CD4-positive, alpha-beta T cell treated with Interleukin-1 beta for 1 hour (primary cell): ENCODE results near the gene FSTL4.
A peak's percentile ranks its signal among the peaks of the same experiment; 100 is the strongest.

Experiments used
- DNase-seq, 2 donors: peaks; one replicate each; pipeline ENCODE4 v3.0.0-alpha.2; 2020 to 2022

FSTL4 gene

DNA sequence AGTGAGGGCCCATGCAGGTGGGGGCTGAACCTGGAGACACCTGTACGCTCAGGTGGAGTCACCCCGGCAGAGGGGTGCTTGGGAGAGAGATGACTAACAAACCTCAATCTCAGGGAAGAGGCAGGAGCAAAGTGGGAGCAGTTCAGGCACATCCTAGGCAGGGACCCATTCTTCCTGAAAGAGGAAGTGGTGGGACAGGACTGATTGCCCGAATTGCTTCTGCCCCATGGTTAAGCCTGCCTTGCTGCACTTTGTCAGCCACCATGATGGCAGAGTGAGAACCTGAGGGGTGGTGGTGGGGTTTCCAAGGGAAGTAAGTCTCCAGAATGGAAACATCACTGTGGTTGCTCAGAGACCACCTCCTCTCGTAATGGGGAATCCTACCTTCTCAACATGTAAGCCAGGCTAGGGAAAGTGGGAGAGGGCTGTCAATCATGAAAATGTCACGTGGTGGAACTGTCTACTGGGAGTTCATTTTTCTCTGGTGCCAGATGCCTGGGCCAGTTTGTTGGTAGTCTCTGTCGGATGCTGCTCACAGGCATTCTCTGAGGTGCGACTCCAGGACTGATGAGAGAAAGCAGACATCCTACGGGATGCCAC is 410.2 kb downstream of the FSTL4 start:
- DNase-seq, result no peak

DNA sequence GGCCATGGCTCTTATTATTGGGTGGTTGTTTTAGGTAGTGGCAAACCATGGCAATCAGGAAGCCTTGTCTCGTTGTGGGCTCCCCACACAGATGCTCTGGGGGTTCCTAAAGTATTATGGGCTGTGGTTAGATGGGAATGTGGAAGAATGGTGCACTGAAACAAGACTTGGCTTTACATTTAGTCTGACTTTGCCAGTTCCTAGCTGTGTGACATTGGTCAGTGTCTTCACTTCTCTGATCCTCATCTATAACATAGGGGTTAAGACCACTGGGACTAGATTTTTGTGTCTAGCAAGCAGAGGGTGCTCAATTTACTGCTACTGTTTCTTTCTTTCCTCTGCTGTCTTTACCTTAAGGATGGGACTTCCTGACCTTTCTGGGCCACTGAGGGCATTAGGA is 411.0 kb downstream of the FSTL4 start:
- DNase-seq, result no peak

GRCh38 chr5:133200256-133200655 is 412.1 kb downstream of the FSTL4 start:
- DNase-seq, result no peak

- no peak for DNase-seq
Measured at GRCh38 chr5:133199417-133200178, 412.7 kb downstream of the FSTL4 start.

DNA sequence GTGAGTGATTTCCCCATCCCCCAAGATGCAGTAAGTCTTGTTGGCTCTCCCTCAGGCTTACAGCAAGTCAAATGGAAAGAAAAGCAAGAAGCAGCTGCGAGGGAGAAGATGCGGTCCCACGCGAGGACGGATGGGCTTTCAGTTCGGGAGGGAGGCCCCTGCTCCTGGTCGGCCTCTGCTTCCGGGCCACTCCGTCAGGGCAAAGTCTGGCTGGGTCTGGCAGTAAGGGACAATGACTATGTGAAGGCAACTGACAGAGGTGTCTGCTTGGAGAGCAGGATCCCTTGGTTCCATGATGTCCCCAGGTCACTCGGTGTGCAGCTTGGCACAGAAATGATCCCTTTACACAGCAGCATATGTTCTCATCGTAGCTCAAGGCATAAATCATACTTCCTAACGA is 413.8 kb downstream of the FSTL4 start:
- DNase-seq, result no peak

GRCh38 chr5:133196441-133197085 is 415.8 kb downstream of the FSTL4 start:
- DNase-seq, result no peak

- no peak for DNase-seq
Measured at GRCh38 chr5:133195250-133195649, 417.1 kb downstream of the FSTL4 start.

GRCh38 chr5:133193794-133194193 is 418.5 kb downstream of the FSTL4 start:
- DNase-seq, result no peak

- no peak for DNase-seq
Measured at GRCh38 chr5:133192716-133193115, 419.6 kb downstream of the FSTL4 start.

- no peak for DNase-seq
Measured at GRCh38 chr5:133189881-133190280, 422.5 kb downstream of the FSTL4 start.

DNA sequence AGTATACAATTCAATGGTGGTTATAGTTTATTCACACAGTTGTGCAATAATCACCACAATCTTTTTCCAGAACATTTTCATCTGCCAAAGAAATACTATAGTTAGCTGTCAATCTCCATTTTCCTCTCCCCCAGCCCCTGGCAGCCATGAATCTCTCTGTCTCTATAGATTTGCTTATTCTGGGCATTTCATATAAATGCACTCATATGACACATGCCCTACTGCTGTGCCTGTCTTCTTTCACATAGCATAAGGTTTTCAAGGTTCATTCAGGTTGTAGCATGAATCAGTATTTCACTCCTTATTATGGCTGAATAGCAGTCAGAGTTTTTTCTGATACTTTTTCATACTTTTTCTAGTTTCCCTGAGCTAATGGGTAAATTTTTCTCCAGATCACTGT is 432.9 kb downstream of the FSTL4 start:
- DNase-seq, result no peak

DNA sequence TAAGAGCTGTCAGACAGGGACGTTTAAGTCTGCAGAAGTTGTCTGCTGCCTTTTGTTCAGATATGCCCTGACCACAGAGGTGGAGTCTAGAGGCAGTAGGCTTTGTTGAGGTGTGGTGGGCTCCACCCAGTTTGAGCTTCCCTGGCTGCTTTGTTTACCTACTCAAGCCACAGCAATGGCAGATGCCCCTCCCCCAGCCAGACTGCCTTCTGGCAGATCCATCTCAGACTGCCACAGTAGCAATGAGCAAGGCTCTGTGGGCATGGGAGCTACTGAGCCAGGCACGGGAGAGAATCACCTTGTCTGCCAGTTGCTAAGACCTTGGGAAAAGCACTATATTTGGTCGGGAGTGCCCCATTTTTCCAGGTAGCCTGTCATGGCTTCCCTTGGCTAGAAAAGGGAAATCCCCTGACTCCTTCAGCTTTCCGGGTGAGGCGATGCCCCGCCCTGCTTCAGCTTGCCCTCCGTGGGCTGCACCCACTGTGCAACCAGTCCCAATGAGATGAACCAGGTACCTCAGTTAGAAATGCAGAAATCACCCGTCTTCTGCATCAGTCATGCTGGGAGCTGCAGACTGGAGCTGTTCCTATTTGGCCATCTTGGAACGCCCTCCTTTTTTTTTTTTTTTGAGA is 441.5 kb downstream of the FSTL4 start:
- DNase-seq, result peak; percentile 64 to 70

DNA sequence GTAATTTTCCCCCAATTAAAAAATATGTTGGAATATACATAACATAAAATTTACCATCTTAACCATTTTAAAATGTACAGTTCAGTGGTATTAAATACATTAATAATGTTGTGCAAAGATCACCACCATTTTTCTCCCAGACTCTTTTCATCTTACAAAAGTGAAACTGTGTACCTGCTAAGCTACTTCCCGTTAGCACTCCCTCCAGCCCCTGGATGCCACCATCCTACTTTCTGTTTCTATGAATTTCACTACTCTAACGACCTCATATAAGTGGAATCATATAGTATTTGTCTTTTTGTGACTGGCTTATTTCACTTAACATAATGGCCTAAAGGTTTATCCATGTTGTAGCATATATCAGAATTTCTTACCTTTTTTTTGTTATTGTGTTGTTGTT is 447.6 kb downstream of the FSTL4 start:
- DNase-seq, result no peak

- DNase-seq, result no peak
Measured at GRCh38 chr5:133163839-133164238, 448.5 kb downstream of the FSTL4 start.

GRCh38 chr5:133159543-133159942 is 452.8 kb downstream of the FSTL4 start:
- DNase-seq, result no peak

DNA sequence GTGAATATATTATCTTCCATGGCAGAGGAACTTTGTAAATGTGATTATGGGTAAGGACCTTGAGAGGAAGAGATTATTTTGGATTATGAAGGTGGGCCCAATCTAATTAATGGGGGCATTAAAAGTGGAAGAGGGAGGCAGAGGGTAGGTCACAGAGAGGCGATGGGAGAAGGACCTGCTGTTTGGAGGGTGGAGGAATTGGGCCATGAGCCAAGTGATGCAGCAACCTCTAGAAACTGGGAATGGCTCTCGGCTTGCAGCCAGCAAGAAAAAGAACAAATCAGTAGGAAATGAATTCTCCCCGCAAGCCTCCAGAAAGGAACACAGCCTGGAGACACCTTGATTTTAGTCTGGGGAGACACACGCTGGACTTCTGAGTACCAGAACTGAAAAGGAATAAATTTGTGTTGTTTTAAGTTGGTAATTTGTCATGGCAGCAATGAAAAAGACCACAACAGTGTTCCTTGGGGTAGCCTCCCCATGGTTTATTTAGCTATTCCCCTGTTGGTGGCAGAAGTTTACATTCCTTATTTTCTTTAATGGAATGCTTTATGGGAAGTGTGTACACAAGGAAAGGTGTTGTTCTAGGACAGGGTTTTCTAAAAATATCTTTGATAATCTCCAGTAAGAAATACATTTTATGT is 456.9 kb downstream of the FSTL4 start:
- DNase-seq, result no peak

GRCh38 chr5:133154274-133155075 is 457.9 kb downstream of the FSTL4 start:
- DNase-seq, result no peak

GRCh38 chr5:133150909-133151544 is 461.3 kb downstream of the FSTL4 start:
- no peak for DNase-seq

DNA sequence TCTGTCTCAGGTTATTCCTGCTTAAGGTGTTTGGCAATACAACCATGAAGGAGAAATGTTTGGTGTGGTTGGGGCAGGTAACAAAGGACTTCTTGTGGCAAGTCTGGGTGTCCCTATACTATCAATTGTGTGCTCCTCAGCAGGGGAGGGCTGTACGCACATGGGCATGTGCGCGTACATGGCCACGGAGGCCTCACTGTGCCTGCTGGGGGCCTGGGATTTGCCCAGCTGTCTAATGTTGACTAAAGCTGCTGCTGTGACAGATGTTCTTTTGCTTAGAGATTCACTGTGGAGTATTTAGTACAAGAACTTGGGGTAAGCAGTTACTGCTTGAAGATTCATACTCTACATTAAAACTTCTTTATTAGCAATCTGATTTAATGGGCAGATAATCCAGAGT is 463.0 kb downstream of the FSTL4 start:
- DNase-seq, result no peak

GRCh38 chr5:133147815-133148567 is 464.4 kb downstream of the FSTL4 start:
- no peak for DNase-seq

GRCh38 chr5:133147411-133147810 is 464.9 kb downstream of the FSTL4 start:
- no peak for DNase-seq
